Fibroblast of lung (primary cell): Measurements from ENCODE around the gene PDE4B.

ENCODE experiments used
- CTCF ChIP-seq, 2 donors: IDR thresholded peaks in 1 of 2; conservative IDR thresholded peaks in 1 of 2; 1 replicate in 1 of 2; 2 replicates in 1 of 2; pipeline ENCODE4 v1.5.1; 2011 to 2012; ENCODE audit warnings: low read length in 2 of 2, control low read depth in 1 of 2, inconsistent platforms in 1 of 2, low read depth in 1 of 2, mild to moderate bottlenecking in 1 of 2
- EZH2 ChIP-seq: IDR thresholded peaks from 2 replicates; pipeline ENCODE4 v1.5.1; 2012; ENCODE audit warnings: low read length, control low read depth, mild to moderate bottlenecking; ENCODE audit errors: missing control alignments

GRCh38 chr1:66278260-66279021 lies 485.7 kb downstream of the PDE4B start:
- TF ChIP-seq CTCF (conservative IDR thresholded peaks at IDR 0.05 in 1 of 2, IDR thresholded peaks at IDR 0.05 in 1 of 2; ENCODE audit: low read depth in 1 of 2, low read length in 2 of 2) (no peak), EZH2 (no peak)
